ENCODE results near the gene TOLLIP.

The TOLLIP gene

GRCh38 chr11:1351278-1351937 lies 42.0 kb upstream of the TOLLIP start:
- H3K27me3 ChIP-seq (ENCODE audit: insufficient read depth, poor library complexity, severe bottlenecking), result peaks cover 5% of the 10 kb centered on the region
- DNase-seq (ENCODE audit: low read depth in 1 of 2, low spot score in 1 of 2), result no peak
- TF ChIP-seq SPI1 (IDR thresholded peaks at IDR 0.05; ENCODE audit: borderline replicate concordance, low read depth) (no peak), GABPA (IDR thresholded peaks at IDR 0.05; ENCODE audit: low read depth) (no peak), CTCF (IDR thresholded peaks at IDR 0.05; ENCODE audit: insufficient read depth, low read length) (no peak), POLR2AphosphoS5 (IDR thresholded peaks at IDR 0.05; ENCODE audit: low read depth) (no peak), REST (IDR thresholded peaks at IDR 0.05; ENCODE audit: insufficient replicate concordance, low read depth) (no peak)
- no peak overlapping the region for H3K27ac ChIP-seq (replicated peaks)
- no peak overlapping the region for H3K4me3 ChIP-seq (replicated peaks; ENCODE audit: insufficient read depth, low read length)

- H3K27me3 ChIP-seq (ENCODE audit: insufficient read depth, poor library complexity, severe bottlenecking), result peaks cover 5% of the 10 kb centered on the region
- H3K27ac ChIP-seq (replicated peaks), result no peak overlapping the region
- TF ChIP-seq POLR2AphosphoS5 (IDR thresholded peaks at IDR 0.05; ENCODE audit: low read depth) (no peak), GABPA (IDR thresholded peaks at IDR 0.05; ENCODE audit: low read depth) (no peak), REST (IDR thresholded peaks at IDR 0.05; ENCODE audit: insufficient replicate concordance, low read depth) (no peak), SPI1 (IDR thresholded peaks at IDR 0.05; ENCODE audit: borderline replicate concordance, low read depth) (no peak)
- DNase-seq (ENCODE audit: low read depth in 1 of 2, low spot score in 1 of 2), result no peak
- H3K4me3 ChIP-seq (replicated peaks; ENCODE audit: insufficient read depth, low read length), result no peak overlapping the region
Observed at GRCh38 chr11:1350086-1350725, 40.8 kb upstream of the TOLLIP start.

GRCh38 chr11:1349327-1350041 lies 40.1 kb upstream of the TOLLIP start:
- no peak overlapping the region for H3K4me3 ChIP-seq (replicated peaks; ENCODE audit: insufficient read depth, low read length)
- TF ChIP-seq POLR2AphosphoS5 (IDR thresholded peaks at IDR 0.05; ENCODE audit: low read depth) (no peak), SPI1 (IDR thresholded peaks at IDR 0.05; ENCODE audit: borderline replicate concordance, low read depth) (no peak), GABPA (IDR thresholded peaks at IDR 0.05; ENCODE audit: low read depth) (no peak), CTCF (IDR thresholded peaks at IDR 0.05; ENCODE audit: insufficient read depth, low read length) (no peak), REST (IDR thresholded peaks at IDR 0.05; ENCODE audit: insufficient replicate concordance, low read depth) (no peak)
- H3K27me3 ChIP-seq (ENCODE audit: insufficient read depth, poor library complexity, severe bottlenecking), result peaks cover 5% of the 10 kb centered on the region
- DNase-seq (ENCODE audit: low read depth in 1 of 2, low spot score in 1 of 2), result no peak
- H3K27ac ChIP-seq (replicated peaks), result no peak overlapping the region
